K562 (cell line): ENCODE data around the gene DTWD2. TPM values are rescaled to one million over a fixed set of nuclear protein-coding genes. Genes with fewer than 3 reads are reported as not detected.

ENCODE experiments used
- CAMTA2 ChIP-seq: fragments of 250-450 bp; sonication (Bioruptor Pico); conservative IDR thresholded peaks from 2 replicates; pipeline ENCODE4 v1.5.1; 2022
- DNMT1 ChIP-seq: fragments of 450-650 bp; IDR thresholded peaks from 2 replicates; pipeline ENCODE4 v1.6.1; 2016; ENCODE audit warnings: antibody characterized with exemption, mild to moderate bottlenecking
- E2F6 ChIP-seq, 2 experiments: IDR thresholded peaks; 2 replicates each; pipeline ENCODE4 v1.6.1; 2011; ENCODE audit warnings: borderline replicate concordance in 1 of 2, control low read depth in 1 of 2, low read depth in 1 of 2, low read length in 1 of 2, mild to moderate bottlenecking in 1 of 2, mixed read lengths in 1 of 2, moderate library complexity in 1 of 2; ENCODE audit not compliant: insufficient read depth in 1 of 2, insufficient read length in 1 of 2, poor library complexity in 1 of 2, severe bottlenecking in 1 of 2; ENCODE audit errors: extremely low read depth in 1 of 2
- FUS ChIP-seq: fragments of 200-400 bp; formaldehyde crosslinking; optimal IDR thresholded peaks from 2 replicates; pipeline ENCODE3; 2017; ENCODE audit warnings: low read depth, low read length
- HOMEZ ChIP-seq: fragments of 250-450 bp; sonication (Bioruptor Pico); IDR thresholded peaks from 2 replicates; pipeline ENCODE4 v1.4.0; 2020; ENCODE audit warnings: mild to moderate bottlenecking, moderate library complexity
- JUNB ChIP-seq: fragments of 450-650 bp; formaldehyde crosslinking; conservative IDR thresholded peaks from 2 replicates; pipeline ENCODE4 v1.4.0; 2020; ENCODE audit warnings: mild to moderate bottlenecking
- MEIS2 ChIP-seq: fragments of 450-650 bp; IDR thresholded peaks from 2 replicates; pipeline ENCODE4 v1.6.1; 2014; ENCODE audit warnings: mild to moderate bottlenecking; ENCODE audit not compliant: partially characterized antibody
- MLX ChIP-seq, 2 experiments: fragments of 450-650 bp in 1 of 2; sonication (generic) in 1 of 2; formaldehyde crosslinking; conservative IDR thresholded peaks; 2 replicates each; pipeline versions ENCODE4 v1.4.0 to v1.8.1; 2020 to 2022; ENCODE audit warnings: mild to moderate bottlenecking in 1 of 2, missing genetic modification reagents in 1 of 2
- TEAD4 ChIP-seq, 2 experiments: sonication (generic) in 1 of 2; formaldehyde crosslinking in 1 of 2; IDR thresholded peaks; 2 replicates each; pipeline versions ENCODE4 v1.6.1 to v1.8.0; 2012 to 2022; ENCODE audit warnings: borderline replicate concordance in 1 of 2, inconsistent platforms in 1 of 2, low read length in 1 of 2, mild to moderate bottlenecking in 1 of 2, missing genetic modification reagents in 1 of 2
- ZBTB2 ChIP-seq: fragments of 450-650 bp; IDR thresholded peaks from 2 replicates; pipeline ENCODE4 v1.6.1; 2016; ENCODE audit warnings: antibody characterized with exemption
- ZBTB5 ChIP-seq: fragments of 450-650 bp; IDR thresholded peaks from 2 replicates; pipeline ENCODE4 v1.6.1; 2017; ENCODE audit warnings: antibody characterized with exemption
- ZNF444 ChIP-seq: fragments of 250-450 bp; sonication (Bioruptor Pico); IDR thresholded peaks from 2 replicates; pipeline ENCODE4 v1.4.0; 2020; ENCODE audit warnings: mild to moderate bottlenecking, moderate library complexity
- ZNF507 ChIP-seq: conservative IDR thresholded peaks from 2 replicates; pipeline ENCODE4 v1.6.1; 2017; ENCODE audit warnings: missing genetic modification characterization, missing compliant biosample characterization
- ZNF699 ChIP-seq: fragments of 250-450 bp; sonication (Bioruptor Pico); IDR thresholded peaks from 2 replicates; pipeline ENCODE4 v1.8.0; 2021; ENCODE audit warnings: mild to moderate bottlenecking, moderate library complexity; ENCODE audit not compliant: insufficient replicate concordance
- ZNF79 ChIP-seq: fragments of 250-450 bp; sonication (Bioruptor Pico); IDR thresholded peaks from 2 replicates; pipeline ENCODE4 v1.4.0; 2020; ENCODE audit warnings: low read depth, mild to moderate bottlenecking, moderate library complexity
- ZNF830 ChIP-seq: fragments of 250-450 bp; sonication (Bioruptor Pico); IDR thresholded peaks from 2 replicates; pipeline ENCODE4 v1.5.0; 2021; ENCODE audit warnings: mild to moderate bottlenecking
- polyA plus RNA-seq, 8 experiments: library from polyadenylated mRNA; depleted of rRNA in 4 of 8; stranded (reverse) in 5 of 8; unstranded in 3 of 8; fragments of >200 nt; fragmentation: Nextera tagmentation in 2 of 8; fragmentation: Illumina TruSeq in 1 of 8; extraction: Ambion mirVana in 2 of 8; extraction: Trizol in 1 of 8; gene quantifications; 2 replicates each; pipeline versions ENCODE4 v1.2.1 to v1.2.3, GENCODE V29; 2011 to 2014; ENCODE audit warnings: inconsistent platforms in 1 of 8, missing spikeins in 1 of 8
- total RNA-seq, 7 experiments: library from RNA; depleted of rRNA in 6 of 7; stranded (reverse); fragments of >200 nt in 6 of 7; fragmentation: Illumina TruSeq in 2 of 7; extraction: Trizol in 2 of 7; gene quantifications; 2 replicates each; pipeline versions ENCODE4 v1.2.1 to v1.2.3, GENCODE V29; 2011 to 2021; ENCODE audit warnings: low replicate concordance in 1 of 7

The DTWD2 gene
- total and polyA plus RNA-seq, 9 of the 15 experiments (the other 6 are each of a cell fraction or from before 2014, with no cell fraction given) = 0.99 to 10.8 (median 4.1) TPM

- TF ChIP-seq ZNF699 (CRISPR knock-in tag) (no peak), ZNF507 (tag) (no peak), DNMT1 (no peak), MEIS2 (peak; percentile 83), TEAD4 (IDR thresholded peaks at IDR 0.05; ENCODE audit: low read length) (peak; percentile 35; the same call in 1 of the 2 replicates), TEAD4 (CRISPR knock-in tag; IDR thresholded peaks at IDR 0.05; ENCODE audit: borderline replicate concordance) (no peak), HOMEZ (CRISPR knock-in tag) (no peak), E2F6 (IDR thresholded peaks at IDR 0.05; ENCODE audit: borderline replicate concordance in 1 of 2, extremely low read depth in 1 of 2, insufficient read depth in 1 of 2, insufficient read length in 1 of 2, low read depth in 1 of 2, low read length in 1 of 2, poor library complexity in 1 of 2, severe bottlenecking in 1 of 2) (no peak), MLX (CRISPR knock-in tag; conservative IDR thresholded peaks at IDR 0.05) (no peak), ZNF79 (CRISPR knock-in tag) (peak; percentile 89), CAMTA2 (CRISPR knock-in tag) (no peak), ZNF830 (CRISPR knock-in tag) (no peak), ZNF444 (CRISPR knock-in tag) (no peak), ZBTB2 (no peak), JUNB (CRISPR knock-in tag) (no peak), FUS (no peak), ZBTB5 (no peak)
Measured at GRCh38 chr5:118894709-118895108, 93.6 kb downstream of the DTWD2 start (continued).
